ENCODE measurements around the gene ADGRG2. TPM values are rescaled to one million over a fixed set of nuclear protein-coding genes. Genes with fewer than 3 reads are reported as not detected.

ADGRG2 gene
- total and polyA plus RNA-seq, 10 donors = 1.8 to 3.0 (median 1.9) TPM

DNA sequence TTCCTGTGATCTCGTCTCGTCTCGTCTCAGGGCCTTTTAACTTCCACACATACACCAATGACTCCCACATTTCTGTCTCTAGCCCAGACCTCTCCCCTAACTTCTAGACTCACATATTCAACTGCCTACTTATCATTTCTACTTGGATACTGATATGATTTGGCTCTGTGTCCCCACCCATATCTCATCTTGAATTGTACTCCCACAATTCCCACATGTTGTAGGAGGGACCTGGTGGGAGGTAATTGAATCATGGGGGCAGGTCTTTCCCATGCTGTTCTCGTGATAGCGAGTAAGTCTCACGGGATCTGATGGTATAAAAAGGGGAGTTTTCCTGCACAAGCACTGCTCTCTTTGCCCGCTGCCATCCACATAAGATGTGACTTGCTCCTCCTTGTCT lies 147.3 kb downstream of the ADGRG2 start:
- intact Hi-C loops (cut with DNase I; ENCODE audit: low total_unique reads) = no loop called here
- H3K27me3 ChIP-seq (replicated peaks in 1 of 7) = no peaks in the 10 kb centered on the region
- no peaks in the 10 kb centered on the region for H3K4me1 ChIP-seq
- H3K27ac ChIP-seq = no peak overlapping the region
- no peaks in the 10 kb centered on the region for H3K36me3 ChIP-seq
- H3K4me3 ChIP-seq = no peak overlapping the region
- WGBS, 5 donors = 81 to 97% (median 94%) methylated on average over 4 to 7 of the region's 7 CpGs
- no peak for DNase-seq
- TF ChIP-seq POLR2A (IDR thresholded peaks at IDR 0.05) (no peak), POLR2AphosphoS5 (IDR thresholded peaks at IDR 0.05) (no peak)
- TF ChIP-seq, protein P1, sequence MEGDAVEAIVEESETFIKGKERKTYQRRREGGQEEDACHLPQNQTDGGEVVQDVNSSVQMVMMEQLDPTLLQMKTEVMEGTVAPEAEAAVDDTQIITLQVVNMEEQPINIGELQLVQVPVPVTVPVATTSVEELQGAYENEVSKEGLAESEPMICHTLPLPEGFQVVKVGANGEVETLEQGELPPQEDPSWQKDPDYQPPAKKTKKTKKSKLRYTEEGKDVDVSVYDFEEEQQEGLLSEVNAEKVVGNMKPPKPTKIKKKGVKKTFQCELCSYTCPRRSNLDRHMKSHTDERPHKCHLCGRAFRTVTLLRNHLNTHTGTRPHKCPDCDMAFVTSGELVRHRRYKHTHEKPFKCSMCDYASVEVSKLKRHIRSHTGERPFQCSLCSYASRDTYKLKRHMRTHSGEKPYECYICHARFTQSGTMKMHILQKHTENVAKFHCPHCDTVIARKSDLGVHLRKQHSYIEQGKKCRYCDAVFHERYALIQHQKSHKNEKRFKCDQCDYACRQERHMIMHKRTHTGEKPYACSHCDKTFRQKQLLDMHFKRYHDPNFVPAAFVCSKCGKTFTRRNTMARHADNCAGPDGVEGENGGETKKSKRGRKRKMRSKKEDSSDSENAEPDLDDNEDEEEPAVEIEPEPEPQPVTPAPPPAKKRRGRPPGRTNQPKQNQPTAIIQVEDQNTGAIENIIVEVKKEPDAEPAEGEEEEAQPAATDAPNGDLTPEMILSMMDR (IDR thresholded peaks at IDR 0.05 in 8 of 11, conservative IDR thresholded peaks at IDR 0.05 in 3 of 11) = no peak
- H3K9me3 ChIP-seq = peaks cover 0 to 4% (median 0%) of the 10 kb centered on the region in 8 donors

DNA sequence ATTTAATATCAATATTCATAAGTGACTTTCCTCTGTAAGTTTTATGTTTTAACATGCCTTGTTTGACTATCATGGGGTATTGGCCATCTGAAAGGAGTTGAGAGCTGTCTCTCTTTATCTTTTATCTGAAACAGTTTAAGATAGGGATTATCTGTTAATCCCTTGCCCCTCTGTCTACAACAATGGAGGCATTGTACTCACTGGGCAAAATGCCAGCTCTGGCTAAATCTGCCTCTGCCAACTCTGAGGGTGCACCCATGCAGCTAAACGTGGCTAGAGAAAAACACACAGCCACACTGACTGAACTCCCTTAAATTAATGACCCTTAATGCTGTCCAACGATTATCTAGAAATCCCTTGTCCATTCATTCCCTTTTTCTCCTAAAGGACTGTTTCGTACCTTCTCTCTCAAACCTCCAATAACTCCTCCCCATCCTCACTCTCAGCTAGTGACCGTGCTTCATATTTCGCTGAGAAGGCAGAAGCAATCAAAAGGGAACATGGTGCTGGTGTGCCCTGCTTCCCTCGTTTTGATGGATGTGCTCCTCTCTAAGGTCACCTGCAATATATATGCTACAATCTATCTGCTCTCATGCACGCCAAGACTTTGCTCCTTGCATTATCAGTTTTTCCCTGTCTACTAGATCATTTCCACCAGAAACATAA lies 148.6 kb downstream of the ADGRG2 start:
- TF ChIP-seq, protein P1 (IDR thresholded peaks at IDR 0.05 in 8 of 11, conservative IDR thresholded peaks at IDR 0.05 in 3 of 11) = no peak
- TF ChIP-seq POLR2AphosphoS5 (IDR thresholded peaks at IDR 0.05) = no peak
- TF ChIP-seq POLR2A (IDR thresholded peaks at IDR 0.05) = no peak
- DNase-seq = no peak
- Histone ChIP-seq H3K27me3 (replicated peaks in 1 of 7) (no peaks in the 10 kb centered on the region), H3K9me3 (peaks cover 0 to 4% (median 0%) of the 10 kb centered on the region in 8 donors), H3K36me3 (no peaks in the 10 kb centered on the region), H3K4me3 (no peak overlapping the region), H3K4me1 (no peaks in the 10 kb centered on the region), H3K27ac (no peak overlapping the region)
- intact Hi-C loops (cut with DNase I; ENCODE audit: low total_unique reads) = no loop called here
- 75 to 90% (median 85%) methylated on average over 7 of the region's 7 CpGs for WGBS, 5 donors

GRCh38 chrX:18971506-18971905 lies 150.8 kb downstream of the ADGRG2 start:
- intact Hi-C loops (cut with DNase I; ENCODE audit: low total_unique reads) = no loop called here
- Histone ChIP-seq H3K9me3 (peaks cover 0 to 4% (median 0%) of the 10 kb centered on the region in 8 donors), H3K4me3 (no peak overlapping the region), H3K36me3 (no peaks in the 10 kb centered on the region), H3K27ac (no peak overlapping the region), H3K4me1 (no peaks in the 10 kb centered on the region), H3K27me3 (replicated peaks in 1 of 7) (no peaks in the 10 kb centered on the region)
- no peak for DNase-seq
- no peak for TF ChIP-seq POLR2A (IDR thresholded peaks at IDR 0.05)
- TF ChIP-seq, protein P1 (IDR thresholded peaks at IDR 0.05 in 8 of 11, conservative IDR thresholded peaks at IDR 0.05 in 3 of 11) = no peak
- TF ChIP-seq POLR2AphosphoS5 (IDR thresholded peaks at IDR 0.05) = no peak
- WGBS, 5 donors = 56 to 89% (median 84%) methylated on average over 2 of the region's 2 CpGs

GRCh38 chrX:18970465-18970864 lies 151.8 kb downstream of the ADGRG2 start:
- Histone ChIP-seq H3K36me3 (no peaks in the 10 kb centered on the region), H3K27ac (no peak overlapping the region), H3K4me3 (no peak overlapping the region), H3K9me3 (peaks cover 0 to 4% (median 0%) of the 10 kb centered on the region in 8 donors), H3K27me3 (replicated peaks in 1 of 7) (no peaks in the 10 kb centered on the region), H3K4me1 (no peaks in the 10 kb centered on the region)
- no peak for DNase-seq
- TF ChIP-seq POLR2A (IDR thresholded peaks at IDR 0.05) = no peak
- TF ChIP-seq POLR2AphosphoS5 (IDR thresholded peaks at IDR 0.05) = no peak
- TF ChIP-seq, protein P1 (IDR thresholded peaks at IDR 0.05 in 8 of 11, conservative IDR thresholded peaks at IDR 0.05 in 3 of 11) = no peak
- intact Hi-C loops (cut with DNase I; ENCODE audit: low total_unique reads) = no loop called here

Data from spleen (tissue), 11 donors.